A549 (cell line): Measurements from ENCODE around the gene OR10A5.

Experiments
- CBX8 ChIP-seq: fragments of 200-600 bp; sonication (generic); IDR thresholded peaks from 2 replicates; pipeline ENCODE4 v1.6.1; 2016
- CHD2 ChIP-seq: fragments of 150-350 bp; IDR thresholded peaks from 2 replicates; pipeline ENCODE4 v1.6.1; 2014; ENCODE audit warnings: low read length; ENCODE audit not compliant: partially characterized antibody
- CHD4 ChIP-seq: fragments of 200-600 bp; sonication (generic); IDR thresholded peaks from 2 replicates; pipeline ENCODE4 v1.6.1; 2016; ENCODE audit warnings: antibody characterized with exemption, mild to moderate bottlenecking, borderline replicate concordance
- CTCF ChIP-seq: fragments of >200 bp; sonication (Bioruptor Twin); formaldehyde crosslinking; IDR thresholded peaks from 3 replicates; pipeline ENCODE4 v1.5.1; 2016
- EP300 ChIP-seq, 2 experiments: fragments of >200 bp; sonication (Bioruptor Twin); formaldehyde crosslinking; IDR thresholded peaks; 2 replicates in 1 of 2; 3 replicates in 1 of 2; pipeline ENCODE4 v1.6.1; 2016 to 2017
- FOXS1 ChIP-seq: fragments of 250-450 bp; sonication (Bioruptor Pico); IDR thresholded peaks from 2 replicates; pipeline ENCODE4 v1.5.0; 2020; ENCODE audit warnings: mild to moderate bottlenecking, moderate library complexity
- MAZ ChIP-seq: fragments of 150-350 bp; IDR thresholded peaks from 2 replicates; pipeline ENCODE4 v1.6.1; 2014; ENCODE audit warnings: antibody characterized with exemption, low read depth, low read length, borderline replicate concordance
- NFE2L2 ChIP-seq: fragments of 150-350 bp; conservative IDR thresholded peaks from 2 replicates; pipeline ENCODE4 v1.6.1; 2014; ENCODE audit warnings: low read length
- NR3C1 ChIP-seq: fragments of >200 bp; sonication (Bioruptor Twin); formaldehyde crosslinking; IDR thresholded peaks from 3 replicates; pipeline ENCODE4 v1.6.1; 2017
- PHF8 ChIP-seq: fragments of 200-600 bp; sonication (generic); IDR thresholded peaks from 2 replicates; pipeline ENCODE4 v1.6.1; 2016; ENCODE audit warnings: low read depth, mild to moderate bottlenecking, antibody characterized with exemption, moderate library complexity, borderline replicate concordance
- SMC3 ChIP-seq: fragments of >200 bp; sonication (Bioruptor Twin); formaldehyde crosslinking; IDR thresholded peaks from 3 replicates; pipeline ENCODE4 v1.6.1; 2018; ENCODE audit warnings: inconsistent platforms
- USF2 ChIP-seq: fragments of 450-650 bp; IDR thresholded peaks from 2 replicates; pipeline ENCODE4 v1.6.1; 2014; ENCODE audit warnings: antibody characterized with exemption
- TF ChIP-seq, protein P1 (sequence below): fragments of 200-600 bp; sonication (generic); IDR thresholded peaks from 2 replicates; pipeline ENCODE4 v1.6.1; 2016; ENCODE audit warnings: antibody characterized with exemption, mild to moderate bottlenecking, moderate library complexity

DNA sequence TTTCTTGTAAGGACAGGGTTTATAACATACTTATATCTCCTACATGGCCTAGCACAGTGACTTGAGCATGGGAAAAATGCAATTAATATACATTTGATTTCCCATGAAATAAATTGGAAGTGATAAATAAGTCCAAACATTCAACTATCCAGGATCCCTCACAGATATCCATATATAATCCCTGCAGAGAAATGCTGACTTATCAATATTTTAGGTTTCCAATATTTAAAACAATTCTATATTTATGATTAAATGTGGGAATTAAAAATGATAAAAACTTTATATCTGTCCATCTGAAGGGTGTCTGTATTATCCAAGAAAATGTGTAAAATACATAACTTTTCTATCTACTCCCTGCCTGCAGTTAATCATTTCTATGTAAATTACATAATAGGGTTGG is 37.3 kb downstream of the OR10A5 start:
- TF ChIP-seq CTCF = no peak
- TF ChIP-seq CHD2 = no peak
- no peak for TF ChIP-seq MAZ
- no peak for TF ChIP-seq EP300 (IDR thresholded peaks at IDR 0.05)
- no peak for TF ChIP-seq FOXS1 (CRISPR knock-in tag)
- no peak for TF ChIP-seq CBX8
- no peak for TF ChIP-seq USF2
- TF ChIP-seq SMC3 = no peak
- no peak for TF ChIP-seq CHD4
- TF ChIP-seq, protein P1, sequence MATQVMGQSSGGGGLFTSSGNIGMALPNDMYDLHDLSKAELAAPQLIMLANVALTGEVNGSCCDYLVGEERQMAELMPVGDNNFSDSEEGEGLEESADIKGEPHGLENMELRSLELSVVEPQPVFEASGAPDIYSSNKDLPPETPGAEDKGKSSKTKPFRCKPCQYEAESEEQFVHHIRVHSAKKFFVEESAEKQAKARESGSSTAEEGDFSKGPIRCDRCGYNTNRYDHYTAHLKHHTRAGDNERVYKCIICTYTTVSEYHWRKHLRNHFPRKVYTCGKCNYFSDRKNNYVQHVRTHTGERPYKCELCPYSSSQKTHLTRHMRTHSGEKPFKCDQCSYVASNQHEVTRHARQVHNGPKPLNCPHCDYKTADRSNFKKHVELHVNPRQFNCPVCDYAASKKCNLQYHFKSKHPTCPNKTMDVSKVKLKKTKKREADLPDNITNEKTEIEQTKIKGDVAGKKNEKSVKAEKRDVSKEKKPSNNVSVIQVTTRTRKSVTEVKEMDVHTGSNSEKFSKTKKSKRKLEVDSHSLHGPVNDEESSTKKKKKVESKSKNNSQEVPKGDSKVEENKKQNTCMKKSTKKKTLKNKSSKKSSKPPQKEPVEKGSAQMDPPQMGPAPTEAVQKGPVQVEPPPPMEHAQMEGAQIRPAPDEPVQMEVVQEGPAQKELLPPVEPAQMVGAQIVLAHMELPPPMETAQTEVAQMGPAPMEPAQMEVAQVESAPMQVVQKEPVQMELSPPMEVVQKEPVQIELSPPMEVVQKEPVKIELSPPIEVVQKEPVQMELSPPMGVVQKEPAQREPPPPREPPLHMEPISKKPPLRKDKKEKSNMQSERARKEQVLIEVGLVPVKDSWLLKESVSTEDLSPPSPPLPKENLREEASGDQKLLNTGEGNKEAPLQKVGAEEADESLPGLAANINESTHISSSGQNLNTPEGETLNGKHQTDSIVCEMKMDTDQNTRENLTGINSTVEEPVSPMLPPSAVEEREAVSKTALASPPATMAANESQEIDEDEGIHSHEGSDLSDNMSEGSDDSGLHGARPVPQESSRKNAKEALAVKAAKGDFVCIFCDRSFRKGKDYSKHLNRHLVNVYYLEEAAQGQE = no peak
- no peak for TF ChIP-seq PHF8
- no peak for TF ChIP-seq NFE2L2
- TF ChIP-seq NR3C1 = no peak
